GM18873 (cell line): ENCODE results near the gene CRYGA.

Experiments used
- ATAC-seq: cut with Tn5 transposase; IDR thresholded peaks from one replicate; pipeline ENCODE4 v1.9.1; 2021; ENCODE audit warnings: mild to moderate bottlenecking, moderate library complexity, moderate number of reproducible peaks; ENCODE audit not compliant: unreplicated experiment, low FRiP score

Gene CRYGA

GRCh38 chr2:208163489-208163888 lies at the start of gene CRYGA:
Gene CRYGA, minus strand, starts transcription at chr2:208163589. Its CDS starts 33 bp downstream, at chr2:208163556.
- no peak for ATAC-seq

- ATAC-seq, result no peak
Measured at GRCh38 chr2:208210688-208211451, 47.5 kb upstream of the CRYGA start.

GRCh38 chr2:208208335-208209085 lies 45.1 kb upstream of the CRYGA start:
- no peak for ATAC-seq

GRCh38 chr2:208207769-208208168 lies 44.4 kb upstream of the CRYGA start:
- ATAC-seq, result no peak

- no peak for ATAC-seq
Measured at GRCh38 chr2:208204166-208204565, 40.8 kb upstream of the CRYGA start.

GRCh38 chr2:208195531-208195930 lies 32.1 kb upstream of the CRYGA start:
- no peak for ATAC-seq

GRCh38 chr2:208192611-208193236 lies 29.3 kb upstream of the CRYGA start:
- ATAC-seq, result no peak

- no peak for ATAC-seq
Measured at GRCh38 chr2:208189810-208190503, 26.6 kb upstream of the CRYGA start, which contains the start of gene C2orf80. Gene C2orf80, minus strand, starts transcription at chr2:208190030. Its CDS starts 3,044 bp downstream, at chr2:208186986.

GRCh38 chr2:208189069-208189809 lies 25.9 kb upstream of the CRYGA start:
- no peak for ATAC-seq

- no peak for ATAC-seq
Measured at GRCh38 chr2:208186893-208187292, 23.5 kb upstream of the CRYGA start.

GRCh38 chr2:208186465-208186864 lies 23.1 kb upstream of the CRYGA start:
- no peak for ATAC-seq

GRCh38 chr2:208183972-208184705 lies 20.8 kb upstream of the CRYGA start:
- no peak for ATAC-seq

GRCh38 chr2:208183526-208183925 lies 20.1 kb upstream of the CRYGA start:
- ATAC-seq, result no peak

GRCh38 chr2:208182835-208183234 lies 19.4 kb upstream of the CRYGA start:
- no peak for ATAC-seq

GRCh38 chr2:208179028-208179609 lies 15.7 kb upstream of the CRYGA start:
- no peak for ATAC-seq

- ATAC-seq, result no peak
Measured at GRCh38 chr2:208175840-208176153, 12.4 kb upstream of the CRYGA start.

- ATAC-seq, result peak; percentile 92
Measured at GRCh38 chr2:208175069-208175839, 11.9 kb upstream of the CRYGA start.

GRCh38 chr2:208174144-208174543 lies 10.8 kb upstream of the CRYGA start:
- no peak for ATAC-seq
